Pericardium fibroblast (primary cell): ENCODE data around the gene FAM131B. TPM values are rescaled to one million over a fixed set of nuclear protein-coding genes. Genes with fewer than 3 reads are reported as not detected.

Experiments
- total RNA-seq: library from RNA; depleted of rRNA; stranded (reverse); fragments of >200 nt; gene quantifications from 2 replicates; pipeline ENCODE4 v1.2.3, GENCODE V29; 2015

The FAM131B gene
- 0.35 and 2.9 TPM in 2 replicates for total RNA-seq

GRCh38 chr7:143362131-143363015, at the start of gene FAM131B:
Gene FAM131B (minus strand): TSS chr7:143362713. CDS start chr7:143362603, 110 bp downstream.

GRCh38 chr7:143408686-143409561, 46.4 kb upstream of the FAM131B start, which contains the start of gene EPHA1:
Gene EPHA1 (minus strand): TSS chr7:143408856. CDS start chr7:143408805, 51 bp downstream.

GRCh38 chr7:143380646-143381426, 18.3 kb upstream of the FAM131B start, which contains the start of gene ZYX:
Gene ZYX (plus strand): TSS chr7:143381345. CDS start chr7:143381572, 227 bp downstream.

GRCh38 chr7:143315776-143316175, 46.7 kb downstream of the FAM131B start, which contains the start of gene CLCN1:
Gene CLCN1 (plus strand): TSS chr7:143316111. CDS start chr7:143316213, 102 bp downstream.

Other genes starting within 250 kb of the FAM131B start
- not detected in 2 replicates for gene PIP, start 230.6 kb downstream of the FAM131B start, total RNA-seq
- not detected in 2 replicates for gene TAS2R39, start 179.3 kb downstream of the FAM131B start, total RNA-seq
- gene TAS2R40, start 140.7 kb downstream of the FAM131B start, total RNA-seq: not detected in 2 replicates
- 108 and 156 TPM in 2 replicates for gene GSTK1, start 99.3 kb downstream of the FAM131B start, total RNA-seq
- not detected in 2 replicates for gene TMEM139, start 77.8 kb downstream of the FAM131B start, total RNA-seq
- 10.9 and 12.5 TPM in 2 replicates for gene CASP2, start 74.4 kb downstream of the FAM131B start, total RNA-seq
- gene CLCN1, start 46.6 kb downstream of the FAM131B start, total RNA-seq: not detected in 2 replicates
- 173 and 187 TPM in 2 replicates for gene ZYX, start 18.6 kb upstream of the FAM131B start, total RNA-seq
- not detected in 2 replicates for gene EPHA1, start 46.1 kb upstream of the FAM131B start, total RNA-seq
- not detected in 2 replicates for gene TAS2R60, start 80.7 kb upstream of the FAM131B start, total RNA-seq
- not detected in 2 replicates for gene TAS2R41, start 115.2 kb upstream of the FAM131B start, total RNA-seq
- gene CTAGE15, start 209.1 kb upstream of the FAM131B start, total RNA-seq: not detected in 2 replicates